Measurements from ENCODE around the gene RFX2.

GRCh38 chr19:5993648-5994358, 116.5 kb downstream of the RFX2 start:
- TF ChIP-seq, protein P1, sequence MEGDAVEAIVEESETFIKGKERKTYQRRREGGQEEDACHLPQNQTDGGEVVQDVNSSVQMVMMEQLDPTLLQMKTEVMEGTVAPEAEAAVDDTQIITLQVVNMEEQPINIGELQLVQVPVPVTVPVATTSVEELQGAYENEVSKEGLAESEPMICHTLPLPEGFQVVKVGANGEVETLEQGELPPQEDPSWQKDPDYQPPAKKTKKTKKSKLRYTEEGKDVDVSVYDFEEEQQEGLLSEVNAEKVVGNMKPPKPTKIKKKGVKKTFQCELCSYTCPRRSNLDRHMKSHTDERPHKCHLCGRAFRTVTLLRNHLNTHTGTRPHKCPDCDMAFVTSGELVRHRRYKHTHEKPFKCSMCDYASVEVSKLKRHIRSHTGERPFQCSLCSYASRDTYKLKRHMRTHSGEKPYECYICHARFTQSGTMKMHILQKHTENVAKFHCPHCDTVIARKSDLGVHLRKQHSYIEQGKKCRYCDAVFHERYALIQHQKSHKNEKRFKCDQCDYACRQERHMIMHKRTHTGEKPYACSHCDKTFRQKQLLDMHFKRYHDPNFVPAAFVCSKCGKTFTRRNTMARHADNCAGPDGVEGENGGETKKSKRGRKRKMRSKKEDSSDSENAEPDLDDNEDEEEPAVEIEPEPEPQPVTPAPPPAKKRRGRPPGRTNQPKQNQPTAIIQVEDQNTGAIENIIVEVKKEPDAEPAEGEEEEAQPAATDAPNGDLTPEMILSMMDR (conservative IDR thresholded peaks at IDR 0.05; ENCODE audit: low read length): no peak
- no peak for TF ChIP-seq EZH2phosphoT487 (IDR thresholded peaks at IDR 0.05; ENCODE audit: borderline replicate concordance)

Data from Loucy (cell line).